ENCODE data around the gene LGALS7B.
"Not testable (repeated sequence)": the region's sequence is repeated elsewhere in the genome, so short reads cannot be mapped to it uniquely, and the experiment has no call there.

Gene LGALS7B

DNA sequence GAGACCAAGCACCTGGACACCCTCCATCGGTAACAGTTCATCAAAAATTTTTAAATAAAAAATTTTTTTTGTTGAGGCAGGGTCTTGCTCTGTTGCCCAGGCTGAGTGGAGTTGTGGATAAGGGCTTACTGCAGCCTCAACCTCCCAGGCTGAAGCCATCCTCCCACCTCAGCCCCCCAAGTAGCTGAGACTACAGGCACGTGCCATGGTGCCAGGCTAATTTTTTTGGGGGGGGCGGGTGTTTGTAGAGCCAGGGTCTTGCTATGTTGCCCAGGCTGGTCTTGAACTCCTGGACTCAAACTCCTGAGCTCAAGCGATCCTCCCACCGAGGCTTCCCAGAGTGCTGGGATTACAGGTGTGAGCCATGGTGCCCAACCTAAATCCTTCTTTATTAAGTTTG, 4.7 kb downstream of the LGALS7B start:
- no peak for DNase-seq (ENCODE audit: low read depth in 2 of 3, low spot score in 1 of 3)

- no peak for DNase-seq (ENCODE audit: low read depth in 2 of 3, low spot score in 1 of 3)
Observed at GRCh38 chr19:38795549-38795948, 6.5 kb downstream of the LGALS7B start.

- DNase-seq (ENCODE audit: low read depth in 2 of 3, low spot score in 1 of 3) = no peak
Observed at GRCh38 chr19:38796154-38796553, 7.2 kb downstream of the LGALS7B start.

GRCh38 chr19:38797781-38798180, 8.8 kb downstream of the LGALS7B start:
- not testable (repeated sequence) for DNase-seq (ENCODE audit: low read depth in 2 of 3, low spot score in 1 of 3)

DNA sequence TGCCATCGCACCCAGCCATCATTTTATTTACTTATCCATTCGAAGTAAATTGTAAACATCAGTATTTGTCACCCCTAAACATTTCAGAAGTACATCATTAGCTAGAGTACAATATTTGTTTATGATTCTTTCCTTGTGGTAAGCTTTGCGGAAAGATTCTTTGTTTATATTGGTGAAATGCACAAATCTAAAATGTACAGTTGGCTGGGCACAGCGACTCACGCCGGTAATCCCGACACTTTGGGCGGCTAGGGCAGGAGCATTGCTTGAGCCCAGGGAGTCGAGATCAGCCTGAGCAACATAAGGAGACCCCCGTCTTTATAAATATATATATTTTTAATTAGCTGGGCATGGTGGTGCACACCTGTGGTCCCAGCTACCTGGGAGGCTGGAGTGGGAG, 10.1 kb downstream of the LGALS7B start:
- no peak for DNase-seq (ENCODE audit: low read depth in 2 of 3, low spot score in 1 of 3)

DNA sequence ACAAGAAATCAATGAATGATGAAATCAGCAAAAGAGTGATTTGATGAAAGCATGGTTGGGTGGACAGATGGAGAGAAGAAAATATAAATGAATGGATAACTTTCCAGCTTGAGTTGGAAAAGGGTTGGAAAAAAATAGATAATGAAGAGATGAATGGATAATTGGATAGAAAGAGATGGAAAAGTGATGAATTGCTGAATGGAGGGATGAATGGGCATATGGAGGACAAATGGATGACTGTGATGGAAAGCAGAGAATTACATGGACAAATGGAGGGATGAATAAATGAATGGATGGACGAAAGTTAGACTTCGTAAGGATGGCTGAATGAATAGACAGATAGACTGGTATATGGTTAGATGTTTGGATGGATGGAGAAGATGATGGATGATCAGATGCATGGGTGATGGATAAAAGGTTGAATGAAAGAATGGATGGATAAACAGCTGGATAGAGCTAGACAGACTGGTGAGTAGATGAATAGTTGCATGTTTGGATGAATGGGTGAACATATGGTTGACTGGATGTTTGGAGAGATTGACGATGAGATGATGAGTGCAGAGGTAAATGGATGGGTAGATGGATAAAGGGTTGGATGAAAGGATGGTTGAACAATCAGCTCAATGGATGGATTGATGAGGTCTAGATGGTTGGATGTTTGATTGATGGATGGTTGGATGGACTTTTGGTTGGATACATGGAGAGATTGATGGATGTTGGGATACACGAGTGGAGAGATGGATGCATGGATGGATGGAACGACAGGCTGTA, 11.8 kb downstream of the LGALS7B start:
- DNase-seq (ENCODE audit: low read depth in 2 of 3, low spot score in 1 of 3) = no peak

- no peak for DNase-seq (ENCODE audit: low read depth in 2 of 3, low spot score in 1 of 3)
Observed at GRCh38 chr19:38801359-38802095, 12.5 kb downstream of the LGALS7B start.

- no peak for DNase-seq (ENCODE audit: low read depth in 2 of 3, low spot score in 1 of 3)
Observed at GRCh38 chr19:38803543-38803942, 14.5 kb downstream of the LGALS7B start.

DNA sequence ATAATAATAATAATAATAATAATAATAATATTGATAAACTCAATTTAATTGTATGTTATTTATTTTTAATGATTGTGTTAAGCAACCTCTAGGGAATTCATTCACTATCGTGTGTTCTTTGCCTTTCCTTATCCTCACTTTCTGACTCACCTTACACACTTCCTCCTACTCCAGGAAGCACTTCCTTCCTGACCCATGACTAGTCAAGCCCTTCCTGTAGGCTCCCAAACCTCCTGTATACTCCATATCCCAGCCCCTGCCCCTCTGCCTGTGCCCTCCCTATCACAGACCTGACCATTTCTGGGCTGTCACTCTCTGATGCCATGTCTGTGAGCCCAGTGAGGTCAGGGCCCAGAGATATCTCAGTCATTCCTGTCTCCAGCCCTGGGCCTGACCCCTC, 16.2 kb downstream of the LGALS7B start:
- no peak for DNase-seq (ENCODE audit: low read depth in 2 of 3, low spot score in 1 of 3)

GRCh38 chr19:38806371-38806770, 17.4 kb downstream of the LGALS7B start:
- no peak for DNase-seq (ENCODE audit: low read depth in 2 of 3, low spot score in 1 of 3)

DNA sequence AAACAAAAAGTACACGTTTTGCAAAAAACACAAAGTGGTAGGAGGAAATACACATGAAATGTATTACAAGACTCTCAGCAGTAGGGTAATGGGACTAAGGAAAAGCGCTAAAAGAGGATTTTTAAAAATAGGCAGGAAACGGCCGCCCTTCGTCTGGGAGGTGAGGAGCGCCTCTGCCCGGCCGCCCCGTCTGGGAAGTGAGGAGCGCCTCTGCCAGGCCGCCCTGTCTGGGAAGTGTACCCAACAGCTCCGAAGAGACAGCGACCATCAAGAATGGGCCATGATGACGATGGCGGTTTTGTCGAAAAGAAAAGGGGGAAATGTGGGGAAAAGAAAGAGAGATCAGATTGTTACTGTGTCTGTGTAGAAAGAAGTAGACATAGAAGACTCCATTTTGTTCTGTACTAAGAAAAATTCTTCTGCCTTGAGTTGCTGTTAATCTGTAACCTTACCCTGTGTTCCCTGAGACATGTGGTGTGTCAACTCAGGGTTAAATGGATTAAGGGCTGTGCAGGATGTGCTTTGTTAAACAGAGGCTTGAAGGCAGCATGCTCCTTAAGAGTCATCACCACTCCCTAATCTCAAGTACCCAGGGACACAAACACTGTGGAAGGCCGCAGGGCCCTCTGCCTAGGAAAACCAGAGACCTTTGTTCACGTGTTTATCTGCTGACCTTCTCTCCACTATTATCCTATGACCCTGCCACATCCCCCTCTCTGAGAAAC, 18.5 kb downstream of the LGALS7B start:
- DNase-seq (ENCODE audit: low read depth in 2 of 3, low spot score in 1 of 3) = not testable (repeated sequence)

GRCh38 chr19:38808741-38809140, 19.7 kb downstream of the LGALS7B start:
- no peak for DNase-seq (ENCODE audit: low read depth in 2 of 3, low spot score in 1 of 3)

- DNase-seq (ENCODE audit: low read depth in 2 of 3, low spot score in 1 of 3) = no peak
Observed at GRCh38 chr19:38809592-38810252, 20.7 kb downstream of the LGALS7B start.

GRCh38 chr19:38812009-38812840, 23.2 kb downstream of the LGALS7B start:
- DNase-seq (ENCODE audit: low read depth in 2 of 3, low spot score in 1 of 3) = no peak

DNA sequence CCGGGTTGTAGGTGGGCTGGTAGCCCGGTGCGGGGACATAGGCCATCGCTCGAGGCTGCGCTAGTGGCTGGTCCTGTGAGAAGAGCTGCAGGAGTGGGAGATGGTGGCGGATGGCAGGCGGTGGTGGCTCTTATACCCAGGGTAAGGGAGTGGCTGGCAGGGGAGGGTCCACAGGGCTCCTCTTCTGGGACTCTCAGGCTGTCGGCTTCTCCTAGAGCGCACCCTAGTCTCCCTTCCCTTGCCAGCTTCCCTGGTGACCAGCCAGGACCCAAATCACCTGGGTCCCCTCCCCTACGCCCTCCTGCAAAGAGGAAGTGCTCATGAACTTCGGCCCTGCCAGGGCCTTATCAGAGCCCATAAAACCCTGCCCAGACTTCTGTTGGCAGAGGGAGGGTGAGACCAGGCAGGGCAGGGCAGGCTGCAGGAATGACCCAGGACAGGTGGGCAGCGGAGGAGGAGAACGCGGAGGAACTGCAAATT, 23.9 kb downstream of the LGALS7B start, which contains the start of gene LGALS4:
Gene LGALS4, minus strand, starts transcription at position 105 of the 480 bp plus-strand sequence. Its CDS starts 59 bp downstream, at position 46.
- DNase-seq (ENCODE audit: low read depth in 2 of 3, low spot score in 1 of 3) = no peak

- DNase-seq (ENCODE audit: low read depth in 2 of 3, low spot score in 1 of 3) = no peak
Observed at GRCh38 chr19:38813323-38813722, 24.3 kb downstream of the LGALS7B start.

DNA sequence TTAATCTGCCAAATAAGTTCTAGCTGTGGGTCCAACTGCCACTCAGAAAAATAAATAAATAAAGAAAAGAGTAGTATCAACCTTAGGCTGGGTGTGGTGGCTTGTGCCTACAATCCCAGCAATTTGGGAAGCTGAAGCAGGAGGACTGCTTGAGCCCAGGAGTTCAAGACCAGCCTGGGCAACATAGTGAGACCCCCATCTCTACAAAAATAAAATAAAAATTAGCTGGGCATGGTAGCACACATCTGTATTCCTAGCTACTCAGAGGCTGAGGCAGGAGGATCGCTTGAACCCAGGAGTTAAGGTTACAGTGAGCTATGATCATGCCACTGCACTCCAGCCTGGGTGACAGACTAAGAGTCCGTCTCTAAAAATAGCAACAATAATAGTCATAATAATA, 24.9 kb downstream of the LGALS7B start:
- not testable (repeated sequence) for DNase-seq (ENCODE audit: low read depth in 2 of 3, low spot score in 1 of 3)

- DNase-seq (ENCODE audit: low read depth in 2 of 3, low spot score in 1 of 3) = no peak
Observed at GRCh38 chr19:38815059-38816001, 26.3 kb downstream of the LGALS7B start.

GRCh38 chr19:38816131-38816750, 27.2 kb downstream of the LGALS7B start:
- no peak for DNase-seq (ENCODE audit: low read depth in 2 of 3, low spot score in 1 of 3)
